HG02571 (cell line): ENCODE data around the gene ST6GAL1.

ENCODE experiments used
- ATAC-seq: cut with Tn5 transposase; IDR thresholded peaks from one replicate; pipeline ENCODE4 v1.9.1; 2021; ENCODE audit warnings: mild to moderate bottlenecking, moderate library complexity; ENCODE audit not compliant: unreplicated experiment

The ST6GAL1 gene

GRCh38 chr3:187102073-187102634 is 171.8 kb downstream of the ST6GAL1 start:
- no peak for ATAC-seq

- ATAC-seq: no peak
Measured at GRCh38 chr3:187103251-187103650, 172.9 kb downstream of the ST6GAL1 start.

DNA sequence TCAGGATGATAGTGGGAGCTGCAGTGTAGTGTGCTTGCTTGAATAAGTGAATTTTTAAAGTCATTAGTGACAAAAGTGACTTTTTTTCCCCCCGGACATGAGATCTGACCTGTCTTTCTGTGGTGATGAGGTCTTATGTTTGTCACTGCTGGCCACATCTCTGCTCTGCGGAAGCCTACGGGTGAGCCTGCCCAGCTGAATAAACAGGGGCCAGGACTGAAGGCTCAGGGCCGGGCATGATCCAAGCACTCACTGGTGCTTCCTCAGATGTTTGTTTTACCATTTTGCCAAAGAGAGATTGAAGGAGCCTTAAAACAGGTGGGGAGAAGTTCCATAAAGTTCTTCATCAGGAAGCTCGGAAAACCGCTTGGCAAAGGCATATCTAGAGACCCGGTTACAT is 174.0 kb downstream of the ST6GAL1 start:
- no peak for ATAC-seq

DNA sequence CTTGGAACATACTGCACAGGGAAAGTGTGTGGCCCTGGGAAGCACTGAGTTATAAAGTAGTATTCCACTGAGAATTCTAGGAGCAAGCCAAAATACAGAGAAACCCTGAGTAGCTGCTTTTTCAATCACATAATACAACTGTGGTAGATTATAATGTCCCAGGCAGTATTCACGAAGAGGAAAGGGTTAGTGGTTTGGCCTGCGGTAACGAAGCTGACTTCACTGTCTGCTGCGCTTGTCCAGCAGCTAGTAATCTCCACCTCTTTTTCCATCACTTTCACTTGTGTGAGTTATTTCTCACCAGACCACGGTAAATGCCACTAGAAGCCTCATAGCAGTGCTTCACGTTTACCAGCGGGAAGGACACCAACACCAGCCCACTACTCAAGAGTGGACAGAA is 174.6 kb downstream of the ST6GAL1 start:
- no peak for ATAC-seq

GRCh38 chr3:187105700-187106099 is 175.4 kb downstream of the ST6GAL1 start:
- no peak for ATAC-seq

GRCh38 chr3:187107989-187108388 is 177.7 kb downstream of the ST6GAL1 start:
- no peak for ATAC-seq

DNA sequence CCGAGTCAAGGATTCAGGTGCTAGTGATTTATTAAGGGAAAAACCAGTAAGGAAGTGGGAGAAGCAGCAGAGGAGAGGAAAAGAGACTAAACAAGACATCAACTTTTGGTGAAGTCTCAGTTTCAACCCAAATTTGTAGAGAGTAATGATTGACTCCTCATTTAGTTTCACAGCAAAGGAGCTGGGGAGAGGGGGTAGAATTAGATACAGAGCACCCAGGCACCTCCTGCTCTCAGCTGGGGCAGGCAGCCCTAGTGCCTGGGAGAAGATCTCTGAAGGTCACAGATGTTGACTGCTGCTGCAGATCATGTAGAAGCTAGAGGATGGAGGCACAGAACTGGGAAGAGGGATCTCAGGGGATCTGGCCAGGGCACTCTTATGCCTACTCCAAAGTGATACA is 179.8 kb downstream of the ST6GAL1 start:
- no peak for ATAC-seq

DNA sequence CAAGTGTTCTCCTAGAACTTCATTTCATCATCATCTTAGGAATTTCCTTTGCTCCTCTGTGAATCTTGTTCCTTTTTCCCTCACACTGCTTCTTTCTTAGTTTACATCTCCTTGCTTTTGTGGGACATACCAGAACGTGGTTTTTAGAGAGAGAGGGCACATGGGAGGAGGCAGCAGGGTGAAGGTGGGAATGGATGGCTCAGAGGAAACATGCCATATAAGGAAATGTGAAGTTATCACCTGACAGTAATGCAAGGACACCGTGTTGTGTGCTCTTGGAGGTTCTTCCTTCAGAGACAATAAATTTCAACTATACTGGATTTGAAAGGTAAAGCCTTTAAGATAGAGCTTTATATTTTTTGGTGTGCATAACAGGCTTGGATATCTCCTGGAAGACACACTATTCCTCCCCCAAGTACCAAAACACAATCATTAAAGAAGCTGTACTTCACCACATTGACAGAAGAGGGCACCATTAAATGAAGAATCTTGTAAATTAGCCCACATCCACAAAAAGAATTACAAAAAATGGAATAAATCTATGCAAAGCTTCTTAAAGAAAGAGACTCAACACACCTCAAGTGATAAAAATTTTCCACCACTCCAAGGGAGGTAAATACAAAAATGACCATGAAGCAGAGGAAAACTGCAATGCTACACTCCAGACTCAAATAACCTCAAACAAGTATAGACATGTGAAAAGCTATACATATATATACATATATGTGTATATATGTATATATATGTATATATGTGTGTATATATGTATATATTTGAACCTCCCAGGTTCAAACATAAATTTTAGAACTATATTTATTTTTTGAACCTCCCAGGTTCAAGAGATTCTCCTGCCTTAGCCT is 182.8 kb downstream of the ST6GAL1 start:
- ATAC-seq: no peak

DNA sequence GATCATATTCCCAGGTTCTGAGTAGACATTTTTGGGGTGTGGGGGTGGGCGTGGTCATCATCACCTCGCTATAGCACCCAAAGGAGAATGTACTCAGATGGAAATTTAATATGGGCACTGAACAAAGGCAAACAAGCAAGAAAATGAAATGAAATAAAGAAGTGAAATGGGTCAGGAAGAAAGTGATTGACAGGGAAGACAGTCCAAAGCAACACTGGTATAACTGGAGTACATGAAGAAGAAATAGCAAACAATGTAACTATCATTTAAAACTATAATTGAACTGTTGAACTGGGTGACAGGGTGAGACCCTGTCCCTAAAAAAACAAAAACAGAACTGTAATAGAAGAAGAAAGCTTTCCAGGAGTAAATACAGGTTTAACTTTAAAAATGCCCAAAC is 184.2 kb downstream of the ST6GAL1 start:
- ATAC-seq: no peak

DNA sequence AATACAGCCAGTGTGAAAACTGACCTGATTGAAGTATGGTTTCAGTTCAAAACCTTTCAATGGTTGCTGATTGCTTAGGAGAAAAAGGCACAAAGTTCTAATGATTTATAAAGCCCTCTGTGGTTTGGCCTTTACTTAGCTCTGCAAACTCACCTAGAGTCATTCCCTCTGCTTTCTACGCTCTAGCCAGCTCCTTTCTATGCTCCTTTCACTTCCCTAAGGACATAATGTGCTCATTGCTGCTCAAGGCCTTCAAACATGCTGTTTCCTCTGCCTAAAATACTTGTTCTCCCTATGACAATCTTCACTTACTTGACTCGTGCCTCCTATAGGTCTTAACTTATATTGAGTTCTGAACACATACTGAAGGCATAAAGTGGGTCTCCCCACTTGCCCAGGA is 190.0 kb downstream of the ST6GAL1 start:
- no peak for ATAC-seq

GRCh38 chr3:187122261-187122660 is 191.9 kb downstream of the ST6GAL1 start:
- ATAC-seq: no peak

DNA sequence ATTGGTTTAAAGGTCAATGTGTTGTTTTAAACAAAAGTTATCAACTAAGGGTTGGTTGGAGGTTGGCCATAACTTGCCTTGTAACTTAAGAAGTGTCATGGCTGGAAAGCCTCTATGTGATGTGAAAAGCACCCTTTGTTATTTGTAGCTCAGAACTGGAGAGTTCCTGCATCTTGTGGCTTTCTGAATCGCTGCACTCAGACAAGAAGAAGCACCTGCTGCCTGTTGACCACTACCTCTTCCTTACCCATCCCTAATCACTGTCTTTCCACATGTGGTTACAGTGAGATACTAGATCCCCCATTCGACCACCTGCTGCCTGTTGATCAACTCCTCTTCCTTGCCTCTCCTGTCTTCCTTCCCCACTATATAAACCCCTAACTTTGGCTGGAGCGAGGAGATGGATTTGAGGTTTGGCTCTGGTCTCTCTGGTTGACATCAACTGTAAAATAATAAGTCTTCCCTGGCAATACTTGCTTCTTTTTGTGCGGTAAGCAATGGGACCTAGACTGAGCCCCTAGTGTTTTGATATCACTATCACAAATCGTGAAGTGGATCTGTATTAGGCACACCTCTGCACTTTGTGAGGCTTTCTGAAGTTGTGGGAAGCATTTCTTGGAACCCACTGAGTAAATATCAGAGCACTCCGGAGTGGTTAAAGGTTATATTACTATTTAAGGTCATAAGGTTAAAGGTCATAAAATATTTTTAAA is 195.1 kb downstream of the ST6GAL1 start:
- ATAC-seq: no peak
